NCI-H2196 (cell line): ENCODE measurements around the gene SEMA4F.

ENCODE experiments used
- DNase-seq: peaks from one replicate; lab custom pipeline; 2025; ENCODE audit not compliant: unreplicated experiment; lab: John Stamatoyannopoulos, UW

Gene SEMA4F

GRCh38 chr2:74703373-74703772 is 49.3 kb downstream of the SEMA4F start:
- DNase-seq, result no peak

- DNase-seq, result no peak
These were observed 50.2 kb downstream of the SEMA4F start for GRCh38 chr2:74704216-74704615.

- no peak for DNase-seq
These were observed 52.7 kb downstream of the SEMA4F start for GRCh38 chr2:74706741-74707140.

- DNase-seq, result no peak
These were observed 53.8 kb downstream of the SEMA4F start for GRCh38 chr2:74707837-74708236.

- DNase-seq, result no peak
These were observed 54.2 kb downstream of the SEMA4F start for GRCh38 chr2:74708296-74708695.

GRCh38 chr2:74708883-74709282 is 54.8 kb downstream of the SEMA4F start:
- no peak for DNase-seq

- DNase-seq, result no peak
These were observed 58.4 kb downstream of the SEMA4F start for GRCh38 chr2:74712223-74713053.

- DNase-seq, result peak; percentile 35
These were observed 60.6 kb downstream of the SEMA4F start for GRCh38 chr2:74714691-74715080.

- peak; percentile 74 for DNase-seq
These were observed 61.2 kb downstream of the SEMA4F start for GRCh38 chr2:74715081-74715791.

GRCh38 chr2:74715880-74716279 is 61.8 kb downstream of the SEMA4F start:
- DNase-seq, result no peak

GRCh38 chr2:74719066-74719465 is 65.0 kb downstream of the SEMA4F start:
- no peak for DNase-seq

GRCh38 chr2:74721316-74721715 is 67.3 kb downstream of the SEMA4F start:
- DNase-seq, result no peak

- DNase-seq, result no peak
These were observed 70.4 kb downstream of the SEMA4F start for GRCh38 chr2:74724496-74724895.

GRCh38 chr2:74725287-74725686 is 71.2 kb downstream of the SEMA4F start:
- no peak for DNase-seq

- no peak for DNase-seq
These were observed 74.8 kb downstream of the SEMA4F start for GRCh38 chr2:74728842-74729241.

- DNase-seq, result no peak
These were observed 76.5 kb downstream of the SEMA4F start for GRCh38 chr2:74730530-74730929.
